ENCODE results near the gene ZNF790.
A peak's percentile ranks its signal among the peaks of the same experiment; 100 is the strongest.

Gene ZNF790

GRCh38 chr19:36837906-36838783 is at the start of gene ZNF790:
Gene ZNF790, minus strand, starts transcription at chr19:36838387. Its CDS starts 12,768 bp downstream, at chr19:36825619.
- peak; percentile 53 to 95 (median 86) for DNase-seq

GRCh38 chr19:36876993-36877938 is 39.1 kb upstream of the ZNF790 start:
- DNase-seq, result no peak

GRCh38 chr19:36851898-36852297 is 13.7 kb upstream of the ZNF790 start:
- DNase-seq, result no peak

- DNase-seq, result peak; percentile 39 to 95 (median 86)
Measured at GRCh38 chr19:36850559-36851442, 12.6 kb upstream of the ZNF790 start, which contains the start of gene ZNF345. Gene ZNF345, plus strand, starts transcription at chr19:36850876. Its CDS starts 25,955 bp downstream, at chr19:36876831.

GRCh38 chr19:36849701-36850558 is 11.7 kb upstream of the ZNF790 start:
- peak; percentile 42 to 94 (median 85) for DNase-seq

GRCh38 chr19:36847968-36848367 is 9.8 kb upstream of the ZNF790 start:
- peak in 1 of 58 donors; percentile 9 for DNase-seq

GRCh38 chr19:36838784-36839324 is 667 bp upstream of the ZNF790 start:
- DNase-seq, result no peak

- peak in 3 of 58 donors; percentile 13 to 38 (median 29) for DNase-seq
Measured at GRCh38 chr19:36837176-36837905, 846 bp downstream of the ZNF790 start.

GRCh38 chr19:36833430-36833829 is 4.8 kb downstream of the ZNF790 start:
- DNase-seq, result no peak

- no peak for DNase-seq
Measured at GRCh38 chr19:36821758-36822157, 16.4 kb downstream of the ZNF790 start.

GRCh38 chr19:36819130-36819630 is 19.0 kb downstream of the ZNF790 start:
- no peak for DNase-seq

- DNase-seq, result no peak
Measured at GRCh38 chr19:36807029-36807428, 31.2 kb downstream of the ZNF790 start.

- DNase-seq, result no peak
Measured at GRCh38 chr19:36805364-36805763, 32.8 kb downstream of the ZNF790 start.

- DNase-seq, result no peak
Measured at GRCh38 chr19:36797786-36798108, 40.4 kb downstream of the ZNF790 start.

GRCh38 chr19:36796714-36796992 is 41.5 kb downstream of the ZNF790 start:
- peak in 1 of 58 donors; percentile 11 for DNase-seq

GRCh38 chr19:36791420-36792141 is 46.6 kb downstream of the ZNF790 start:
- DNase-seq, result peak in 25 of 58 donors; percentile 0 to 62 (median 15)

- peak in 13 of 58 donors; percentile 1 to 41 (median 12) for DNase-seq
Measured at GRCh38 chr19:36775768-36776167, 62.4 kb downstream of the ZNF790 start.

- DNase-seq, result peak in 1 of 58 donors; percentile 23
Measured at GRCh38 chr19:36773223-36773579, 65.0 kb downstream of the ZNF790 start.

Measured in anterior cingulate cortex (tissue), 58 donors.